Measurements from ENCODE around the gene SORBS1.
"Not testable (repeated sequence)": the region's sequence is repeated elsewhere in the genome, so short reads cannot be mapped to it uniquely, and the experiment has no call there.

SORBS1 gene

DNA sequence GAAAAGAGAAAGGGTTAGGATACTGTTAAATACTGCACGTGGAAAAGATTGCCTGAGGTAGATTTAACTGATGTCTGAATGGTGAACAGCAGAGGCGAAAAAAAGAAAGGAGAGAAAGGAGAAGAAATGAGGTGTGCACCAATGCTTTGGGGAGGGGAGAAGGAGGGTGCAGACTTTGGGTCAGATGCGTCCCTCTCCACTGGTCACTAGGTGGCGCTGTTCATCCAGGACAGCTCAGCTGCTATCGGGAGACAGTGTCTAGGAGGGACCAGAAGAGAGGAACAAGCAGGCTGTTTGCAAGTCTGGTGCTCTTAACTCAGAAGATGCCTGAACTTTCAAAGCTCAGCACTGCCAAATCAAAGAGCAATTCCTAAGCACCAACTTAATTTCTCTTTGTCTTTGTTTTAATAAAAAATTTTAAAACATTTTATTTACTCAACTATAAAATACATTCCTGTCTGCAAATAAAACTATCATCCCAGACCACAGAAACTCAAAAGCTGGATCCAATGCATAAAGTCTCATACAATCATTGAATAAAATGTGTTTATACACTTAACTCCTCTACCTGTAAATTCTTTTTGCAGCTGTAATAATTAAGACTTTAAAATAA lies 186.5 kb downstream of the SORBS1 start:
- peak; percentile 62 for DNase-seq

DNA sequence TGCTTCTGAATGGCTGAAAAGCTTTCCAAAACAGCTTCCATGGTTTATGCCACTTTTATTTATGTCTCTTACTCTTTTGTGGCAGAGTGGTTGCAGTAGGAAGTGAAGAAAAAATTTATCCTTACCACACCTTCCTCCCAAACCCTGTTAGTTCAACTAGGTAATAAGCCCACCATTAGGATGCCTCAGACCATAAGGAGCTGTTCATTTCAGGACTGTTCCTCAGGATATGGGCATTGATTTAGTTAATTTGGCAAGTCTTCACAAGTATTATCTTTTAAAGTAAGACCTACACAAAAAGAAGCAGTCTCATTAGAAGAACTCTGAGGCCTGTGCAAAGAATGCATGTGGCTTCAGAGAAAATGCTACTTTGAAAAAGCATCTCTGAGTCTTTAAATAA lies 187.5 kb downstream of the SORBS1 start:
- DNase-seq, result no peak

DNA sequence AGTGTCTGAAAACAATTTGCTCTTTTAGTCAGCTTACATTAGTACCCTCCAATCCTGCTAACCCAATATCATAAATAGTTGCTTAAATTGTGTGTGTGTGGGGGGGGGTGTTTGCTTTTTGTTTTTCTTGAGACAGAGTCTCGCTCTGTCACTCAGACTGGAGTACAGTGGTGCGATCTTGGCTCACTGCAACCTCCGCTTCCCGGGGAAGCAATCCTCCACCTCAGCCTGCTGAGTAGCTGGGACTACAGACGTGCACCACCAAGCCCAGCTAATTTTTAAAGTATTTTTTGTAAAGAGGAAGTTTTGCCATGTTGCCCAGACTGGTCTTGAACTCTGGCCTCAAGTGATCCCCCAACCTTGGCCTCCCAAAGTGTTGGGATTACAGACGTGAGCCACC lies 196.8 kb downstream of the SORBS1 start:
- no peak for DNase-seq

DNA sequence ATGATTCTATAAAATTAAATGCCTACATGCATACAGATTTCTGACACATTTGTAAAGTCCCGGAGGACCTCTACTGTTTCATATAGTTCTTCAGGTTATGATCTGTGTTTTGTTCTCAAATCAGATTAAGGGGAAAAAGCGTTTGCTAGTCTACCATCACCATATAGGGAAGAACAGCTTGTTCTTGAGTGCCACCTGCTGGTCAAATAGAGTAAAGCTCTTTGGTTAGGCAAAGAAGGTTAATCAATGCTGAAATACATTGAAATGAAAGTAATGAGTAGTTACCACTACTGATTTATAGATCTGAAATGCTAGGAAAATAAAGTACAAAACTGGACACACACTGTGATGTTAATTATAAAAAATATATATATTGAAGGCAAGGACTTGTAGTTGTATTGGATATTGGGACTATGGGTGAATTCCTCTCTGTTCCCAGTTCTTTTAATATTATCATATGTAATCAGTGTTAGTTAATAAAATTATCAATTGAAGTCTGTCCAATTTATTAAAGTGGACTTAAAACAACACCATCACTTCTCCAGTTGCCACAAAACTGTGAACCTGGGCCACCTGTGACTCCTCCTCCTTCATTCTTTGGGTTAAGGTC lies 197.8 kb downstream of the SORBS1 start:
- peak; percentile 69 for DNase-seq

GRCh38 chr10:95360122-95360714 lies 201.0 kb downstream of the SORBS1 start:
- peak; percentile 27 for DNase-seq

- DNase-seq, result no peak
Measured at GRCh38 chr10:95359466-95359865, 201.7 kb downstream of the SORBS1 start.

GRCh38 chr10:95356190-95356955 lies 204.8 kb downstream of the SORBS1 start:
- no peak for DNase-seq

- no peak for DNase-seq
Measured at GRCh38 chr10:95355301-95355700, 205.9 kb downstream of the SORBS1 start.

- DNase-seq, result no peak
Measured at GRCh38 chr10:95354110-95354509, 207.1 kb downstream of the SORBS1 start.

DNA sequence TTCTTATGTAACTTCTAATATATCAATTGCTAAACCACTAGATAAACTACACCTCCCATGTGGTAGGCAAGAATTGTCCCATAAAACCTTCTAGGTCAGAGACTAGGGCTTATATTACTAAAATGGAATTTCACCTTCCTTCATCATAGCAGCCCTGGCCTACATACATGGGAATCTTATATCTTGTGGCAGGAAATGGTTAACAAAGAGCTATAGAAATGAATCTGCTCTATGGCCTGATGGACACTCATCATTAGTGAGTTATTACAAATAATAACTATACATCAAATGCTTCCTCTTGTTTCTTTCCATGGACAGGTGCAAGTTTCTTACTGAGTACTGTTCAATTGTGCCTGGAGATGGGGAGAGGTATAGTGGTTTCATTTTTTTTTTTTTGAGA lies 208.0 kb downstream of the SORBS1 start:
- DNase-seq, result no peak

GRCh38 chr10:95352684-95353083 lies 208.5 kb downstream of the SORBS1 start:
- no peak for DNase-seq

DNA sequence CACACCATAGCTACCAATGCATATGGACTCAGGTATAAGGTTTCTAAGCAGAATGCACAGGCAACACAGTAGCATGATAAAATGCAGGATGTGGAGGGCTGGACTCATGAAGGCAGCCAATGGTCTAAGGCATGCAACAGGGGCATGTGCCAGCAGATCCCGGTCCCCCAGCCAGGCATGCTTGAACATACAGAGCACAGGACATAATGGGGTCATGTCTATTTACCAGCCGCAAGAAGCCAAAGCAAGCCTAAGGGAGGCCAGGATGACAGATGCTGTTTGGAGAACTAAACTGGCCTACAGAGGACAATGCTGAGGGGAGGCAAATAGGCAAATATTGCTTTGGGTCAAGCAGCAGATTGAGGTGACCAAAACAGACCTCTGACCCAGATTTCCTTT lies 210.3 kb downstream of the SORBS1 start:
- no peak for DNase-seq

DNA sequence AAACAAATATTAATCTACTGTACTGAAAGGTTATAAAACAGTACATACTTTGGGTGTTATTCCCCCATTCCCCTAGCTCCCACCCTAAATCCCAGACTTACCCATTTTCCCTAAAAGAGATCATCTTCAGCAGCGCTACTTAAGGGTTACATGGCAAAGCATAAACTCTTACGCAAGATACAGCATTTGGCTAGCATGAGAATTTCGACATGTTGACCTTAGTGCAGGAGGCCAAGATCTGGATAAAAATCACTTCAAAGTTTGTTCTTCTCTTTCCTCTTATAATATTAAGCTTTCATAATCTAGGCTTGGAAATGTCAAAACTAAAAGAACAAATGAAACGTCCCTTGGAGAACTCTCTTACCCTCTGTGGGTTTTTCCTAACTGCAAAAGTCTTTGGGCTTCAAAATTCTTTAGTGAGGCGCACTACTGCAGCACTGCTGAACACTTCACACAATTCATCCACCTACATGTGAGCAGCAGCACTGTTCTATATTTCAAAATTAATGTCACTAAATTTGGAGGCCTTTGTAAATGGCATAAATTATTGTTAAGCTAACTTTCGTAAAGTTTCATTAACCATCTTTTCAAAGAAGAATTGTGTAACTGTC lies 210.8 kb downstream of the SORBS1 start:
- no peak for DNase-seq

DNA sequence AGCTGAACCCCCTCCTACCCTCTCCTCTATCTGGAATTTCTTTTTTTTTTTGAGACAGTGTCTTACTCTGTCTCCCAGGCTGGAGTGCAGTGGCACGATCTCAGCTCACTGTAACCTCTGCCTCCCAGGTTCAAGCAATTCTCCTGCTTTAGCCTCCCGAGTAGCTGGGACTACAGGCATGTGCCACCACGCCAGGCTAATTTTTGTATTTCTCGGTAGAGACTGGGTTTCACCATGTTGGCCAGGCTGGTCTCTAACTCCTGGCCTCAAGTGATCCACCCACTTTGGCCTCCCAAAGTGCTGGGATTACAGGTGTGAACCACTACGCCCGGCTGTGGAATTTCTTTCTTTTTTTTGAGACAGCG lies 213.8 kb downstream of the SORBS1 start:
- DNase-seq, result not testable (repeated sequence)

DNA sequence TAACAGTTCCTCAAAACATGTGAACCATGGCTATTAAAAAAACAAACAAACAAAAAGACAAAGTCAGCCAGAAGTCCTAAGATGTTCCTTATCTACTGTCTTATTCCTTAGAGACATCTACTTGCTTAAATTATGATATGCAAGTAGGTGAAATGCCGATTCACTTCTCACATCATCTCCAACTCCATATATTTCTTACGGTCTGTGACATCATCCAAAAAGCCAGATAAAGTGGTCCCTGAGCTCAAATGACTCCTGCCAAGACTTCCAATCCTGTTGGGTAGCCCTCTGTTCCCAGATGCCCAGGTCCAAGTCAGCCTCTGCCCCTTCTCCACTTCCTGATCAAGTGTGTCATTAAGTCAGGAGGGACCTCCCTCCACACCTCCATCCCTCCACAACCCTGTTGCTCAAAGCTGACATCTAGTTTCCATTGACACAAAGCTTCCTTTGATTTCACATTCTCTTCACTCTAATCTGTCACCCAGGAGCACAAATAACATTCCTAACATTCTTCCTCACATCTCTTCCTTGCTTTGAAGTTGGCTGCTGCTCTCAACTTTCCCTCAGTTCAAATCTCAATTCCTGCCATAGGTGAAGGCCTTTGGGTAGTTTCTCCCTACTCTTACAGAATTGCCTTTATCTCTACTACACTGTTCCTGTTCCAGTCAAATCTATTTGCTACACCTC lies 214.3 kb downstream of the SORBS1 start:
- DNase-seq, result peak; percentile 34

DNA sequence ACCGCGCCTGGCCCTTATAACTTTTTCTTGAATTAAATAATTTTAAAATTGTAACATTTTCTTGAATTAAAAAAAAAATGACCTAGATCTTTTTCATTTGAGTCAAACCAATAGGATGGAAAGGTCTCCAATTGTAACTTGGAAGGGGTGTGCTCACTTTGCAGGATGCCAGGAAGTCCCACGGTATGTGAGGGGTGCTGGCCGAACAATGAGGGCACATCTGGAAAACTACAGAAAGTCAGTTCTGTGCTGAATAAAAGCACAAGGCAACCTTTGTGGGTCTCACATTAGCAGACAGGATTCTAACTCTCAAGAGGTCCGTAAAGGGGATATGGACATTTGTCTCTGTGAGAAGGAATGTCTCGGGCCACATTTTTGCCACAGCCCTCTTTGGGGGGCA lies 217.6 kb downstream of the SORBS1 start:
- no peak for DNase-seq

- DNase-seq, result peak; percentile 82
Measured at GRCh38 chr10:95341716-95342130, 219.4 kb downstream of the SORBS1 start.

GRCh38 chr10:95339863-95340262 lies 221.3 kb downstream of the SORBS1 start:
- DNase-seq, result no peak

- DNase-seq, result no peak
Measured at GRCh38 chr10:95337423-95338160, 223.6 kb downstream of the SORBS1 start.

GRCh38 chr10:95336702-95337101 lies 224.5 kb downstream of the SORBS1 start:
- no peak for DNase-seq

DNA sequence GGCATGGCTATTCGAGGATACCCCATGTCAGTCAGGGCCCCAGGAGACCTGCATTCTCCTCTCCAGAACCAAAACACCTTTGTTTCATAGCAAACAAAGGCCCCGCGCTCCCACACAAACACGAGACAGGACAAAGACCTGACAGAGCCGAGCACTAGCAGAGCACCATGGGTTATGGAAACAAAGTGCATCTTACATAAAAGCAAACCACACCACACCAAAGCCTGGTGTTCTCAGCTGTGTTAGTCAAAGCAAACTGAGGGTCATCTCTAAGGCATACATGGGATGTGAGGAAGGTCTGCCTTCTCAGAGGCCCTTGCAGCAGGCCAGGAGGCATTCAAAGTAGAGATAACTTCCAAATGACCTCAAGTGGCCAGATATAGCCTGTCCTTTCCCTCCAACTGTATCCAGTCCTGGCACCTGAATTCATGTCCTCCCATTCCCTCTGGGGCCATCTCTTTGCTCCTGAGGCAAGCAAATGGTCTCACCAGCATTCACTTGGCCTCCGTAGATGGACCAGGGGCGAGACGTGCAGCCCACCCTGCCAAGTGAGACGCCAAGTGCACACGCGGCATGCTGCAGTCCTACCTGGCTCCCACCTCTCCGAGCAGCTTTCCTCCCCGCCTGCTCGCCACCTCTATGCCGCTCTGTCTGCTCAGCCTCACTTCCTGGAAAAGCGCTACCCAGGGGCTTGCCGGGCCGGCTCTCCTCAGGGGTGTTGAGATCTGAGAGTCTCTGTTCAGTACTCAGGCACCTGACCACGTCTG lies 225.1 kb downstream of the SORBS1 start:
- DNase-seq, result no peak

All from fibroblast of skin of right biceps (primary cell).